LNCAP (cell line): ENCODE data around the gene TNNT3.

ENCODE experiments used
- CTCF ChIP-seq: fragments of 450-650 bp; IDR thresholded peaks from 2 replicates; pipeline ENCODE4 v1.5.1; 2017; ENCODE audit warnings: mild to moderate bottlenecking

Gene TNNT3

GRCh38 chr11:1966531-1966930 is 47.0 kb downstream of the TNNT3 start:
- no peak for TF ChIP-seq CTCF

GRCh38 chr11:1967641-1968225 is 48.2 kb downstream of the TNNT3 start:
- no peak for TF ChIP-seq CTCF

- no peak for TF ChIP-seq CTCF
Observed at GRCh38 chr11:1968454-1969002, 49.0 kb downstream of the TNNT3 start.

- TF ChIP-seq CTCF: no peak
Observed at GRCh38 chr11:1969035-1969434, 49.5 kb downstream of the TNNT3 start.

GRCh38 chr11:1969776-1970175 is 50.3 kb downstream of the TNNT3 start:
- TF ChIP-seq CTCF: no peak

GRCh38 chr11:1970956-1971355 is 51.5 kb downstream of the TNNT3 start:
- TF ChIP-seq CTCF: no peak

- TF ChIP-seq CTCF: no peak
Observed at GRCh38 chr11:1975185-1975584, 55.7 kb downstream of the TNNT3 start.
